Stimulated activated naive B cell treated with anti-CD40 and anti-IgM and Interleukin-4, amounts not matched to agents 10 μg/mL and 1 μg/mL and 100 μg/mL, for 72 hours (primary cell): ENCODE data around the gene CHTF8.
"Not testable (repeated sequence)": the region's sequence is repeated elsewhere in the genome, so short reads cannot be mapped to it uniquely, and the experiment has no call there.

Experiments
- ATAC-seq, 2 donors: fragments of 150-1000 bp; cut with Tn5 transposase; replicated peaks; 2 replicates each; pipeline ENCODE4 v1.10.0; 2021; ENCODE audit warnings: moderate library complexity in 1 of 2
- DNase-seq: peaks from one replicate; pipeline ENCODE4 v3.0.0; 2021
- H3K27ac Mint-ChIP-seq: one replicate; pipeline ENCODE4 v1.8.0; 2022; ENCODE audit warnings: mild to moderate bottlenecking, mixed read lengths
- H3K27me3 Mint-ChIP-seq, 2 donors: one replicate each; pipeline ENCODE4 v1.8.0; 2022; ENCODE audit warnings: mixed read lengths in 2 of 2
- H3K36me3 Mint-ChIP-seq, 2 donors: one replicate each; pipeline ENCODE4 v1.8.0; 2022; ENCODE audit warnings: mixed read lengths in 2 of 2, mild to moderate bottlenecking in 1 of 2
- H3K4me1 Mint-ChIP-seq, 2 donors: one replicate each; pipeline ENCODE4 v1.8.0; 2022; ENCODE audit warnings: mixed read lengths in 2 of 2, mild to moderate bottlenecking in 1 of 2
- H3K4me3 Mint-ChIP-seq, 2 donors: one replicate each; pipeline ENCODE4 v1.8.0; 2022; ENCODE audit warnings: mild to moderate bottlenecking in 2 of 2, mixed read lengths in 2 of 2, moderate library complexity in 1 of 2
- H3K9me3 Mint-ChIP-seq, 2 donors: one replicate each; pipeline ENCODE4 v1.8.0; 2022; ENCODE audit warnings: mixed read lengths in 2 of 2, mild to moderate bottlenecking in 1 of 2

CHTF8 gene

DNA sequence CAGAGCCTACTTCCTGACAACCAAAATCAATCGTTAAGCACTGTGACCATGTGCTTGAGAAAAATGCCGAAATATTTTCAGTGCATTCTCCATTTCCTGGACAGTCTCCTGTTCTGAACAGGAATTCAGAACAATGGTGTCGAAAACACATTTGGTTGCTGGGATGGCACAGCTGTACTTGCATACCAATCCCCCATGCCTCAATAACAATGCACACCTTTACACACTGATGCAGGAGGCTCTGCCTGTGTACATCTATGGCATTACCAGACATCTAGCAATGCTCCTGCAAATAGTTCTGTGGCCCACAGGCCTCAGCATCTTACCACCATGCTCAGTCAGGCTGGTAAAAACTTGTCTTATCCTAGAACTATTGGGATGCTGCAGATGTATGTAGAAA, 6.2 kb downstream of the CHTF8 start:
- H3K4me1 Mint-ChIP-seq = peaks cover 9 to 51% of the 10 kb centered on the region in 2 donors

DNA sequence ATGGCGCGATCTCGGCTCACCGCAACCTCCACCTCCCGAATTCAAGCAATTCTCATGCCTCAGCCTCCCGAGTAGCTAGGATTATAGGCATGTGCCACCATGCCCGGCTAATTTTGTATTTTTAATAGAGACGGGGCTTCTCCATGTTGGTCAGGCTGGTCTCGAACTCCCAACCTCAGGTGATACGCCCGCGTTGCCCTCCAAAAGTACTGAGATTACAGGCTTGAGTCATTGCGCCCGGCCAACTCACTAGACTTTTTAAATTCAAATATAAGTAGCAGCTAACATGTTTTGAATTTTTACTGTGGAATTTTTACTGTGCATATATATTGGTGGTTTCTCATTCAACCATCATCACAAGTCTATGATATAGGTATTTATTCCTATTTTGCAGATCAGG, 7.4 kb downstream of the CHTF8 start:
- not testable (repeated sequence) for ATAC-seq, DNase-seq, H3K4me3 Mint-ChIP-seq, H3K27ac Mint-ChIP-seq, H3K9me3 Mint-ChIP-seq, H3K27me3 Mint-ChIP-seq
- Mint-ChIP-seq H3K4me1 (peaks cover 6 to 40% of the 10 kb centered on the region in 2 donors), H3K36me3 (peaks cover 8 to 21% of the 10 kb centered on the region in 2 donors)

More for the DNA sequence above, 6.2 kb downstream of the CHTF8 start:
- H3K9me3 Mint-ChIP-seq = no peaks in the 10 kb centered on the region
- no peak for ATAC-seq
- DNase-seq = no peak
- no peaks in the 10 kb centered on the region for H3K27me3 Mint-ChIP-seq
- peaks cover 4 to 11% of the 10 kb centered on the region in 2 donors for H3K36me3 Mint-ChIP-seq
- no peak overlapping the region for H3K27ac Mint-ChIP-seq
- H3K4me3 Mint-ChIP-seq = no peak overlapping the region

DNA sequence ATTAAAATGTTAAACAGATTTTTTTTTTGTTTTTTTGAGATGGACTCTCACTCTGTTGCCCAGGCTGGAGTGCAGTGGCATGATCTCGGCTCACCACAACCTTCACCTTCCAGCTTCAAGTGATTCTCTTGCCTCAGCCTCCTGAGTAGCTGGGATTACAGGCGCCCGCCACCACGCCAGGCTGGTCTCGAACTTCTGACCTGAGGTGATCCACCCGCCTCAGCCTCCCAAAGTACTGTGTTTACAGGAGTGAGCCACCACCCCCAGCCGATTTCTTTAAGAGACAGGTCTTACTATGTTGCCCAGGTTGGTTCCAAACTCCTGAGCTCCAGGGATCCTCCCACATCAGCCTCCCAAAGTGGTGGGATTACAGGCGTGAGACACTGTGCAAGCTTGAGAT, 8.0 kb downstream of the CHTF8 start:
- H3K27ac Mint-ChIP-seq, DNase-seq, H3K27me3 Mint-ChIP-seq, ATAC-seq, H3K9me3 Mint-ChIP-seq, H3K4me3 Mint-ChIP-seq: not testable (repeated sequence)
- Mint-ChIP-seq H3K4me1 (peaks cover 4 to 34% of the 10 kb centered on the region in 2 donors), H3K36me3 (peaks cover 11 to 22% of the 10 kb centered on the region in 2 donors)

DNA sequence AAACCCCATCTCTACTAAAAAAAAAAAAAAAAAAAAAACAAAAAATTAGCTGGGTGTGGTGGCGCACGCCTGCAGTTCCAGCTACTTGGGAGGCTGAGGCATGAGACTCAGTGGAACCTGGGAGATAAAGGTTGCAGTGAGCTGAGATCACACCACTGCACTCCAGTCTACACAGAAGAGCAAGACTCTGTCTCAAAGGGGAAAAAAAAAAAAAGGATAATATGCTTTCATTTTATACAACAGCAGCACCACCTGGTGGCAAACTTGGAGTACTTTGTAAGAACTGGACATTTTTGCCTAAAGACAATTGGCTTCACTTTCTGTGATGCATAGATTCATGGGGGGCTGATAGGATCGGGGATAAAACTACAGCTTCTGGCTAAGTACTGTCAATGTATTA, 8.5 kb downstream of the CHTF8 start:
- peaks cover 11 to 25% of the 10 kb centered on the region in 2 donors for H3K36me3 Mint-ChIP-seq
- no peaks in the 10 kb centered on the region for H3K9me3 Mint-ChIP-seq
- peaks cover 4 to 32% of the 10 kb centered on the region in 2 donors for H3K4me1 Mint-ChIP-seq
- DNase-seq (peak; percentile 44), ATAC-seq (peak; percentile 59 to 71)
- no peaks in the 10 kb centered on the region for H3K27me3 Mint-ChIP-seq
- H3K27ac Mint-ChIP-seq = no peak overlapping the region
- H3K4me3 Mint-ChIP-seq = no peak overlapping the region

DNA sequence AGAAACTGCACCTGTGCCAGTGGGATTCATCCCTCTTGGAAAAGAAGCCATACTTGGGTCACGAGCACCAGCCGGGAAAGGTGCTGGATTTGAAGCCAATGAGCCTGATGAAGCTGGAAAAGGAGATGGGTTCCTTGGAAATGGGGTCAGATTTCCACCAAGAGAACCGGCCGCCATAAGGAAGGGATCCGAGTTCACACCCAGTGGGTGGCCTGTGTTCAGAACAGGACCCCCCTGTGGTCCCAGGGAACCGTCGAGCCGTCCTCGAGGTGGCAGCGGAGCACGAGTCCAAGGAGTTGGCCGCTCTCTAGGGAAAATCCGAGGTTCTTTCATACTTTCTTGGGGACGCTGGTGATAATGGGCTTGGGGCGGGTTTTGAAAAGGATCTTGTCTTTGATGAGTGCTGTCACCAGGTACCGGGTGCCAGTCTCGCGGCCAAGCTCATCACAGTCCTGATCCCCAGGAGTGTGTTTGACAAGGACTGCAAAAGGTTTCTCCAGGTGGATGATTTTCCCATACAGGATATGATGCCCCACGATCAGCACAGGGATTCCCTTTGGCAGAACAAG, 12.2 kb downstream of the CHTF8 start:
- Mint-ChIP-seq H3K9me3 (no peaks in the 10 kb centered on the region), H3K27ac (no peak overlapping the region), H3K27me3 (no peaks in the 10 kb centered on the region), H3K4me1 (peaks cover 0 to 5% of the 10 kb centered on the region in 2 donors), H3K4me3 (no peak overlapping the region), H3K36me3 (peaks cover 23 to 42% of the 10 kb centered on the region in 2 donors)
- ATAC-seq = no peak
- no peak for DNase-seq

DNA sequence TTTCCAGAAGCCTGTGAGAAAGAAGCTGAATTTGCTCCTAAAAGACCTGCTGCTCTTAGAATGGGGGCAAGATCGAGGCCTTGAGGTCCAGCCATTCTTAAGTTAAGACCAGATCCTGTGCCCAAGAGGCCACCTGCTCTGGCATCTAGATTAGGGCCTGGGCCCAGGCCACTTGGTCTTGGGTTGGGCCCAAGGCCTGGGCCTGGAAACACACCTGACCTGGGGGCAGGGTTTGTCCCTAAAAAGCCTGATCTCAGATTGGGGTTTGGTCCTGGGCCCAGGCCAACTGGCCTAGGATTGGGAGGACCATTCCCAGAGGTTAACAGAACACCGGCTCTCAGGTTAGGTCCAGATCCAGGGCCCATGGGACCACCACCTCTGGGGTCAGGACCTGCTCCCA, 12.9 kb downstream of the CHTF8 start:
- peaks cover 26 to 48% of the 10 kb centered on the region in 2 donors for H3K36me3 Mint-ChIP-seq
- ATAC-seq = no peak

DNA sequence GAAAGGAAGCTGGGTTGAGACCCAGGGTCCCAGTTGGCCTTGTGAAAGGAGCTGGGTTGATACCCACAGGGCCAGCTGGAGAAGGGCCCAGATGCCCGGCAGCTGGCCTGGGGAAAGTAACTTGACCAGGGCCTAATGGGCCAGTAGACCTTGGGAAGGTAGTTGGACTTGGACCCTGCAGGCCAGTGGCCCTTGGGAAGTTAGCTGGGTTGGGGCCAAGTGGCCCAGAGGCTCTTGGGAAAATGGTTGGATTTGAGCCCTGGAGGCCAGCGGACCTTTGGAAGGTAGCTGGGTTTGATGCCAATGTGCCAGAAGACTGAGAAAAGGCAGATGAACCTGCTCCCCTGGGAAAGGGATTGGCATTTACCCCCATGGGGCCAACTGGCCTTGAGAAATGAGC, 13.4 kb downstream of the CHTF8 start:
- no peak overlapping the region for H3K27ac Mint-ChIP-seq
- DNase-seq = no peak
- no peaks in the 10 kb centered on the region for H3K27me3 Mint-ChIP-seq
- no peak for ATAC-seq
- no peak overlapping the region for H3K4me3 Mint-ChIP-seq
- no peaks in the 10 kb centered on the region for H3K9me3 Mint-ChIP-seq
- H3K4me1 Mint-ChIP-seq = peaks cover 0 to under 1% of the 10 kb centered on the region in 2 donors
- peaks cover 27 to 51% of the 10 kb centered on the region in 2 donors for H3K36me3 Mint-ChIP-seq

More for the DNA sequence above, 12.9 kb downstream of the CHTF8 start:
- no peak overlapping the region for H3K27ac Mint-ChIP-seq
- DNase-seq = no peak
- no peaks in the 10 kb centered on the region for H3K27me3 Mint-ChIP-seq
- no peaks in the 10 kb centered on the region for H3K4me1 Mint-ChIP-seq
- no peak overlapping the region for H3K4me3 Mint-ChIP-seq
- no peaks in the 10 kb centered on the region for H3K9me3 Mint-ChIP-seq

DNA sequence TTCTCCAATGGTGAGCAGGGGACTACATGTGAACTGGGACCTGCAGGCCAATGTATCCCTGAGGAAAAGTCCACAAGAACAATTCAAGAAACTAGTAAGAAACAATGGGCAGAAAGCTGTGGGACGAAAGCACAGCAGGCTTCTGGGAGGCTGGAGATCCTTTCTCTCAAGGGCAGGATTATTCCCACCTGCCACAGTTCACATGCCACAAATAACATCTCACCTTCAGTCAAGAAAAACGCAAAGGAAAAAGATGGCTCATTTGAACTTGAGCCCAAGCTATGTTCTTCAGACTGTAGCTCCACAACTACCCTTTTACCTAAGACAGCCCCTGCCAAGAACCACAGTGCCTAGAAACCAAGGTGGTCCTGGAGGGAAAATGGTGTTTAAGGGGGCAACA, 13.9 kb downstream of the CHTF8 start:
- Mint-ChIP-seq H3K36me3 (peaks cover 27 to 55% of the 10 kb centered on the region in 2 donors), H3K4me1 (peaks cover 0 to 2% of the 10 kb centered on the region in 2 donors), H3K27me3 (no peaks in the 10 kb centered on the region), H3K9me3 (no peaks in the 10 kb centered on the region), H3K27ac (no peak overlapping the region), H3K4me3 (no peak overlapping the region)
- DNase-seq (no peak), ATAC-seq (no peak)

DNA sequence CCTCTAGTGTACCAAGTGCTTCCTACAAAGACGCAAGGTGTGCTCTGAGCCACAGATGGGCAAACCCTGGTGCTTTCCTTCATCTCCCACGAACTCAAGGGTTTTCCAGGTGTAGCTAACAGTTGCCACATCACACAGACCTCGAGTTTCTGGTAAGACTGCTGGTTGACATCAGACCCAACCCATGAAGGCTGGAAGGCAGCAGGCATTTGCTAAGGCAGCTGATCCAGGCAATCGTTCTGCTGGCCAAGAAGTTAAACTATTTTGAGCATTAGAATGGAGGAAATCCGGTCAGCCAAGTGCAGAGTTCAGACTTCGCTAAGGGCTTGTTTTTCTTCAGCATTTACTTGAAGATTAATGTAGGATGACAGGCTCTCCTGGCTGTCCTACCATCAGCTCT, 15.5 kb downstream of the CHTF8 start:
- Mint-ChIP-seq H3K27me3 (no peaks in the 10 kb centered on the region), H3K4me1 (peaks cover 5 to 10% of the 10 kb centered on the region in 2 donors), H3K4me3 (no peak overlapping the region), H3K36me3 (peaks cover 34 to 62% of the 10 kb centered on the region in 2 donors), H3K9me3 (no peaks in the 10 kb centered on the region), H3K27ac (no peak overlapping the region)
- no peak for ATAC-seq
- DNase-seq = no peak

DNA sequence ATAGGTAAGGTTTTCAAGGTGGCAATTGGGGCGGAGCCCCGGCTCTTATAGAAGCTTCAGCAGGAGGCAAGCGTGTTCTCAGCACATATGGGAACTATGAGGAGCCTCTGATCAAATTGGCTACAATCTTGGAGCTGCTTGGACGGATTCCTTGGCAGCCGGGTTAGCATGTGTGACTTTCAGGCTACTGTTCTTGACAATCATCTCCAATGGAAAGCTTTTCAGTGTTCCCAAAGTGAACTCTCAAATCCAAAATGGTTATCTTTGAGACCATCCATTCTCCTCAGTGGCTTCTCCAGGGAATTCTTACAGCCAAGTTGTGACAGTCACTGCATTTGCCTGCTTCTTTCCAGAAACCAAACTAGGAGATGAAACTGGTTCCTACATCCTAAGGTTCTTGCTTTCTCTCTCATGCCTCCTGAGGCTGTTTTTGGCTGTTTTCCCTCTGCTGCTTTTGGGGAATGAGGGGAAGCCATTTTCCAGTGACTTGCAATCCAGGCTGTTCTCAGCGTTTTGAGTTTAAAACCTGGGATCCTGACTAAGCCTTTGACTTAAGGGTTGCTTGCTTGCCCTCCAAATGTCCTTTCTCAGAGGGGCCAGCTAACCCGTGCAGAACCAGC, 16.0 kb downstream of the CHTF8 start:
- ATAC-seq (no peak), DNase-seq (no peak)
- H3K9me3 Mint-ChIP-seq = no peaks in the 10 kb centered on the region
- H3K4me1 Mint-ChIP-seq = peaks cover 5 to 10% of the 10 kb centered on the region in 2 donors
- peaks cover 35 to 65% of the 10 kb centered on the region in 2 donors for H3K36me3 Mint-ChIP-seq
- no peaks in the 10 kb centered on the region for H3K27me3 Mint-ChIP-seq
- no peak overlapping the region for H3K4me3 Mint-ChIP-seq
- H3K27ac Mint-ChIP-seq = no peak overlapping the region

DNA sequence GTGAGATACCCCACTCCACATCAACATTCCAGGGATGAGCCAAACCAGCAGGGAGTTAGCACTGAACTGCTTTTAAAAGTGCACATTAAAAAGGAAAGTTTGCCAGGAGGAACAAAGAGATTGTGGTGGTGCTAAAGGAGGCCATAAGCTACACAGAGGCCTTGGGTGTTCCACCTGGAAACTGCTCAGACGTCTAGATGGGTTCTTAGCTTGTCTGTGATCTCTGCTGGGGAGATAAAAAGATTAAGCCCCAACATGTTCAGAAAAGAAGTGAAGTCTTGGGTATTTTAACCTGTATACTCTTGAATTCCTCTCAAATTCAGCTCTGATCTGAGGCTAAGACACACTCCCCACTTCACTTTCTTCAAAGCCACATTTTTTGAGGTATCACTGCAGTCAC, 16.6 kb downstream of the CHTF8 start:
- peaks cover 5 to 10% of the 10 kb centered on the region in 2 donors for H3K4me1 Mint-ChIP-seq
- no peaks in the 10 kb centered on the region for H3K9me3 Mint-ChIP-seq
- no peak overlapping the region for H3K4me3 Mint-ChIP-seq
- no peak overlapping the region for H3K27ac Mint-ChIP-seq
- H3K36me3 Mint-ChIP-seq = peaks cover 34 to 62% of the 10 kb centered on the region in 2 donors
- ATAC-seq = no peak
- no peaks in the 10 kb centered on the region for H3K27me3 Mint-ChIP-seq
- no peak for DNase-seq

DNA sequence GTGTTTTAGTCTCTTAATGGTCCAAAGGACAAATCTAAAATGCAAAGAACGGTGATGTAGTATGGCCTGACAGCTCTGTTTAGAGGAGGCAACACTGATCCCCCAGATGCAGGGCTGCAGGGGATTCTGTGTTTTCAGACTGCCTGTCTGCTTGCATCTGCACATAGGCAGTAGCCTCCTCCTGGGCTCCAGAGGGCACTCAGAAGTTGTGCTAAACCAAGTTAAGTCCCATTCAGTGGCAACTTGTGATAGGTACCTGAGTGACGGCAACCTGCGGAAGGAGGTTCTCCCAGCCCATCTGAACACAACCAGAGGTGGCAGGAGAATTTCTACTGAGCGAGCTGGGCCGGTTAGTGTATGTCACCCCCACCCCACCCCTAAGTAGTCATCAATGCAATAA, 17.0 kb downstream of the CHTF8 start:
- Mint-ChIP-seq H3K27me3 (no peaks in the 10 kb centered on the region), H3K4me3 (no peak overlapping the region), H3K27ac (no peak overlapping the region), H3K9me3 (no peaks in the 10 kb centered on the region), H3K4me1 (peaks cover 5 to 10% of the 10 kb centered on the region in 2 donors), H3K36me3 (peaks cover 37 to 64% of the 10 kb centered on the region in 2 donors)
- DNase-seq (no peak), ATAC-seq (no peak)

DNA sequence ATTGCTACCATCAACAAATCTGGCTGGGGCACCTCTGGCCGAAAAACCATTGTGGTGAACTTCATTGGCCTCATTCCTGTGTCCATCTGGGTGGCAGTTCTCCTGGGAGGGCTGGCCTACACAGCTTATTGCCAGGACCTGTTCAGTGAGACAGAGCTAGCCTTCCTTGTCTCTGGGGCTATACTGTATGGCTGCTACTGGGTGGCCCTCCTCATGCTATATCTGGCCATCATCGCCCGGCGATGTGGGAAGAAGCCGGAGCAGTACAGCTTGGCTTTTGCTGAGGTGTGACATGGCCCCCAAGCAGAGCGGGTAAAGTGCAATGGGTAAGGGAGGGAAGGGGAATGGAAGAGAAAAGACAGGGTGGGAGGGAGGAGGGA, 17.4 kb downstream of the CHTF8 start:
- H3K27ac Mint-ChIP-seq = peak overlapping the region; percentile 22
- no peaks in the 10 kb centered on the region for H3K9me3 Mint-ChIP-seq
- no peaks in the 10 kb centered on the region for H3K27me3 Mint-ChIP-seq
- ATAC-seq (no peak), DNase-seq (no peak)
- peaks cover 36 to 62% of the 10 kb centered on the region in 2 donors for H3K36me3 Mint-ChIP-seq
- H3K4me3 Mint-ChIP-seq = no peak overlapping the region
- peaks cover 5 to 10% of the 10 kb centered on the region in 2 donors for H3K4me1 Mint-ChIP-seq

DNA sequence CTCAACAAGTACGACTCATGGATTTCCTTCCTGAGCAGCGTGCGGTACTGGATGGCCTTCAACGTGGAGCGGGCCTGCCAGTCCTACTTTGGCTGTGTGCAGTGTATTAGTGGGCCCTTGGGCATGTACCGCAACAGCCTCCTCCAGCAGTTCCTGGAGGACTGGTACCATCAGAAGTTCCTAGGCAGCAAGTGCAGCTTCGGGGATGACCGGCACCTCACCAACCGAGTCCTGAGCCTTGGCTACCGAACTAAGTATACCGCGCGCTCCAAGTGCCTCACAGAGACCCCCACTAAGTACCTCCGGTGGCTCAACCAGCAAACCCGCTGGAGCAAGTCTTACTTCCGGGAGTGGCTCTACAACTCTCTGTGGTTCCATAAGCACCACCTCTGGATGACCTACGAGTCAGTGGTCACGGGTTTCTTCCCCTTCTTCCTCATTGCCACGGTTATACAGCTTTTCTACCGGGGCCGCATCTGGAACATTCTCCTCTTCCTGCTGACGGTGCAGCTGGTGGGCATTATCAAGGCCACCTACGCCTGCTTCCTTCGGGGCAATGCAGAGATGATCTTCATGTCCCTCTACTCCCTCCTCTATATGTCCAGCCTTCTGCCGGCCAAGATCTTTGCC, 17.9 kb downstream of the CHTF8 start:
- Mint-ChIP-seq H3K36me3 (peaks cover 39 to 63% of the 10 kb centered on the region in 2 donors), H3K4me3 (no peak overlapping the region), H3K27ac (no peak overlapping the region), H3K4me1 (peaks cover 5 to 10% of the 10 kb centered on the region in 2 donors), H3K27me3 (peaks cover 3 to 4% of the 10 kb centered on the region in 2 donors), H3K9me3 (no peaks in the 10 kb centered on the region)
- no peak for DNase-seq
- no peak for ATAC-seq

DNA sequence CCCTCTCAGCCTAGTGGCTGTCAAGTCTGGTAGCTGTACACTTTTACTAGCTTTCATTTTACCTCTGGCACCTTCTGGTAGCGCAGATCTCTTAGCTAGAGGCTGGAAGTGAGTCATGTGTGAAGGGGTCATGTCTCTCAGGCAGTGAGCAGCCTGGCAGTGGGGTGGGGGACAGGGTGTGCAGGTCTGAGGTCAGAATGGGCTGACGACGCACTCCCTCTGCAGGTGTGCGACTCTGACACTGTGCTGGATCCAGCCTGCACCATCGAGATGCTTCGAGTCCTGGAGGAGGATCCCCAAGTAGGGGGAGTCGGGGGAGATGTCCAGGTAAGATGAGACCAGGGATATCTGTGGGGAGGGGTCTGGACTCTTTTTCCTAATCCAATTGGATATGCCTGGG, 19.2 kb downstream of the CHTF8 start:
- H3K36me3 Mint-ChIP-seq = peaks cover 47 to 63% of the 10 kb centered on the region in 2 donors
- no peak overlapping the region for H3K27ac Mint-ChIP-seq
- ATAC-seq (peak in 1 of 2 donors; percentile 10), DNase-seq (no peak)
- no peaks in the 10 kb centered on the region for H3K9me3 Mint-ChIP-seq
- peaks cover 8 to 10% of the 10 kb centered on the region in 2 donors for H3K27me3 Mint-ChIP-seq
- H3K4me3 Mint-ChIP-seq = no peak overlapping the region
- peaks cover 6 to 11% of the 10 kb centered on the region in 2 donors for H3K4me1 Mint-ChIP-seq
